HT1080 (cell line): ENCODE results near the gene ANKS1A. TPM values are rescaled to one million over a fixed set of nuclear protein-coding genes. Genes with fewer than 3 reads are reported as not detected.
A peak's percentile ranks its signal among the peaks of the same experiment; 100 is the strongest.

Source experiments
- DNase-seq: peaks from one replicate; pipeline ENCODE4 v3.0.0-alpha.2; 2015; ENCODE audit warnings: low read depth
- total RNA-seq: library from RNA; depleted of rRNA; stranded (reverse); fragments of >200 nt; shearing (Covaris generic); gene quantifications from 2 replicates; pipeline ENCODE4 v1.2.3, GENCODE V29; 2014

ANKS1A gene
- total RNA-seq, 1 experiment from 2014 or later = 7.3 TPM

DNA sequence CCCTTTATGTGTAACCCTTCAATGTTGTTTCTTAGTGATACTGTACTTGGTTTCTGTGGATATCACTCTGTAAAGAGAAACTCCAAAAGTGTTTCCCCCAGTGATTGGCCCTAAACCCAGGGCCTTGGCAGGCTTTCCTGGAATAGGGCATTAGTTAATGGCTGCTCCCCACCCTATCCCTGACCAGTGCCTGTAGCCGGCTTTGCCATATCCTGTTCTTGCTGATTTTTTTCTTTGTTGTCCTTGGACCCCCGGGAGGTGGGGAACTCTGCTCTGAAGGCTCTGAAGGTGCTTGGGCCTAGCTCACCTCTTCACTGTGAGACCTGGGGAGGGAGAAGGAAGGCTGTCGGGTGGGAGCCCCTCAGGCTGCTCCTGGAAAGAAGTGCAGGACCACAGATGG is 131.9 kb downstream of the ANKS1A start:
- no peak for DNase-seq

DNA sequence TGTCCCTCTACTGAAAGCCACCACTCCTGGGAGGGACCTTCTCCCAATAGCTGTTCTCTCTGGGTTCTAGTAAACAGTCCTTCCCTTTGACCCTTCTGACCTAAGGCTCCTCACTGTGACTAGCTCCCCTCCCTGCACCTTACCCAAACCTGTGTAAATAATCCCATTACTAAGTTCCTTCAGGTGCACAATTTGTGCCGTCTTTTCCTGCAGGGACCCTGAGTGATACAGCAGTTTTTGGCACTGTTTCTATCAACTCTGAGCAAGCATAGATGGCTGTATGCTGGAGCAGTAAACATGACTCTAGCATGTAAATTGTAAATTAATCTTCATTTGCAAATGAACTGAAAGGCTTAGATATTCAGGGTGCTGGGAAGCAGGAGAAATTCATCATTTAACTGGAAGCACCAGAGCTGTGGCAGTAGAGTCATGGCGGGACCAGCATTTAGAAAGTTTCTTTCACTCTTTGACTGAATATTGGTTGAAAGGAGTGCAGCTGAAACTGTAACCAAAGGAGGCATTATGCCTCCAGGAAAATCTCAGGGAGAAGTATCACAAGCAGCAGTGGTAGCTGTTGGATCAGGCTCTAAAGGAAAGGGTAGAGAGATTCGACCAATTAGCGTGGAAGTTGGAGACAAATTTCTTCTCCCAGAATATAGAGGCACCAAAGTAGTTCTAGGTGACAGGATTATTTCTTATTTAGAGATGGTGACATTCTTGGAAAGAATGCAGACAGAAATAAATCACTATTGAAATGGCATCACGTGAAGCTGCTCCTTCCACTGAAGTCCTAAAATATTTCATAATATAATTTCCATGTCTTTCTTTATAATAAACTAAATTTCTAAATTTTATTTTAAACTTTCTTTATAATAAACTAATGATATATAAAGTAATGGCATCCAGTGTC is 134.3 kb downstream of the ANKS1A start:
- DNase-seq = no peak

GRCh38 chr6:35024551-35025054 is 135.5 kb downstream of the ANKS1A start:
- DNase-seq = peak; percentile 52

GRCh38 chr6:35025232-35026188 is 136.5 kb downstream of the ANKS1A start:
- DNase-seq = no peak

DNA sequence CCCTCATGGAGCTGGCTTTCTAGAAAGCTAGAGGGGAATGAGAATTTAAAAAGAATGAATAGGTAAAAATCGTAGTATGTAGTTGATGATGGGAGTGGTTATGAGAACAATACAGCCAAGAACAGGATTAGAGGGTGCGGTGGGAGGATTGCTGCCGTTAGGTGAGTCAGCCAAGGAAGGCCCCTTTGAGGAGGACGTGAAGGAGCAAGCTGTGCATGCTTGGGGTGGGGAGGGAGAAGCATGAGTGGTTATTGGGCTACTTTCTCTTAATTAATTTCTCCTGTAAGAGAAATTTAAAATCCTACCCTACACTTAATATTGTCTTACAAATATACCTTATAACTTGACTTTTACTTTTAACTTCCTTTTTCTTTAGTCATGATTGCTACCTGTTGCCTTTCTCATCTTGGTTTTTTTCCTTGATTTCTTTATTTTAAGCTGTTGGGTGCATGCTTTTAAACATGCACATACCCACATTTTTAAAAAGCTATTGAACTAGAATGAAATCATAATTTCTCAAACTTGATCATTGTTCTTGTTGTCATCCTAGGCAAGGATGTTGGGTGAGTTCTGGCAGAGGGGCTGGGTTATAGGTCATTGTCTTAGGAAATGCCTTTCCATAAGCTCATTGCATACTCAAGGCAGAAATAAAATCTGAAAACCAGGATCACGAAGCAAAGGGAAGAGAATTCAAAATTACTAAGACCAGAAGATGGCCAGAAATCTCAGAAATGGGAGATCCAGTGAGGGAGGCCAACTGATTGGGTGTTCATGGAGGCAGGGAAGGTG is 137.6 kb downstream of the ANKS1A start:
- peak; percentile 79 for DNase-seq

DNA sequence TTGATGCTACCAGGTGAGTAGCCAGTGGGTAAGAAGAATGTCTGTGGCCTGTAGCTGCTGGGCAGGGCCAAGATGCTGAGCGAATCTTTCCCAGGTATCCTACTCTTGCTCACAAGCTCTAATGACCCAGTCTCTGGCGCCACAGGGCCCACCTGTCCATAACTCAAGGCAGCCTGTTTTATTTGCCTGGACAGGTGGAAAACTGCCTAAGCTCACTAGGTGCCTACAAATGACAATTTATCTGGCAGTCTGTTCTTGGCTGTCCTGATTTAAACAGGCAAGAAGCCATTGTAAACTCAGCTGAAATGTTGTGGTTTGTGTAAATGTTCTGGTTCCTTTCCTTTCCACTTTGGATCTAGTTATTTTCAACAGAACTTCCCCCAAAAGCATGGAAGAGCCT is 138.8 kb downstream of the ANKS1A start:
- DNase-seq = no peak

DNA sequence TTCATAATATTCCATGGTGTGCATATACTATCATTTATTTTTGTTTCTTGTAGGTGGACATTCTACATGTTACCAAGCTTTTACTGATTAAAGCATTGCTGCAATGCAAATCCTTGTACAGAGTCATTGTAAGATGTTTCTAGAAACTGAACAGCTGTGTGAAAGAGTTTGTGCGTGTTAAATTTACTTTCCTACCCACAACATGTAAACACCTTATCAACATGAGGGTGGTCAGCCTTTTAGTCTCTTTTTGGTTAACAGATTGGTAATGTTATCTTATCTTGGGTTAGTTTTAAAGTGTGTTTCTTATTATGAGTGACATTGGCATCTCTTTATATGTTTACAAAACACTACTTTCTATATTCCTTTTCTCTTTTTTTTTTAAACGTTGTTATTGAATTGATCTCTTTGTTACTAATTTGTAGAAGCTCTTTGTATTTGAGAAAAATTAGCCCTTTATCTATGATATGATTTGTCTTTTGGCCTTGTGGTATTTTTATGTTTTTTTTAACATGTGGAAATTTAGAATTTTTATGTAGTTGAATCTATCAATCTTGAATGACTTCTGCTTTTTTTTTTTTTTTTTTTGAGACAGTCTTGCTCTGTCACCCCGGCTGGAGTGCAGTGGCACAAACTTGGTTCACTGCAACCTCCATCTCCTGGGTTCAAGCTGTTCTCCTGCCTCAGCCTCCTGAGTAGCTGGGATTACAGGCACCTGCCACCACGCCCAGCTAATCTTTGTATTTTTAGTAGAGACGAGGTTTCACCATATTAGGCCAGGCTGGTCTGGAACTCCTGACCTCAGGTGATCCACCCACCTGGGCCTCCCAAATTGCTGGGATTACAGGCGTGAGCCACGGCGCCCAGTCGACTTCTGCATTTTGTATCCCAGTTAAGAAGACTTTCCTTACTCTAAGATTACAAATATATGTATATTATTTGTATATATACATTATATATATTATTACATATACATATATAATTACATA is 140.0 kb downstream of the ANKS1A start:
- DNase-seq = no peak

- no peak for DNase-seq
Observed at GRCh38 chr6:35030099-35030498, 141.0 kb downstream of the ANKS1A start.

GRCh38 chr6:35031611-35032529 is 142.8 kb downstream of the ANKS1A start:
- no peak for DNase-seq

DNA sequence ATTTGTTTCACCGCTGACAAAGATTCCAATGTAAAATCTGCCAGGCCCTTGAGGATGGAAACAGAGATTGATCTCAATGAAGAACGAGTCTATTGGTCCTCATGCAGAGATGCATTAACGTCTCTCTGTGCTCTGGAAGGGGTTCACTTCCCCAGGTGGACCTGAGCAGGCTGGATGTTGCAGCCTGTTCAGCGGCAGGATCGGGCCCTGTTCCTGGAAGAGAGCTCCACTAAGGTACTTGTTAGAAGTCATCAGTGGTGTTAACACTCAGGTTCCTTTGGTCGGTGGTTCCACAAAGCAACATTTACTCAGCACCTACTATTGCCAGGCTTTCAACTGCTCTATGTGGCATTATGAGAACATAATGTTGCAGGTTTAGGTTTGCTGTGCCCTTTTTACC is 144.6 kb downstream of the ANKS1A start:
- DNase-seq = no peak

DNA sequence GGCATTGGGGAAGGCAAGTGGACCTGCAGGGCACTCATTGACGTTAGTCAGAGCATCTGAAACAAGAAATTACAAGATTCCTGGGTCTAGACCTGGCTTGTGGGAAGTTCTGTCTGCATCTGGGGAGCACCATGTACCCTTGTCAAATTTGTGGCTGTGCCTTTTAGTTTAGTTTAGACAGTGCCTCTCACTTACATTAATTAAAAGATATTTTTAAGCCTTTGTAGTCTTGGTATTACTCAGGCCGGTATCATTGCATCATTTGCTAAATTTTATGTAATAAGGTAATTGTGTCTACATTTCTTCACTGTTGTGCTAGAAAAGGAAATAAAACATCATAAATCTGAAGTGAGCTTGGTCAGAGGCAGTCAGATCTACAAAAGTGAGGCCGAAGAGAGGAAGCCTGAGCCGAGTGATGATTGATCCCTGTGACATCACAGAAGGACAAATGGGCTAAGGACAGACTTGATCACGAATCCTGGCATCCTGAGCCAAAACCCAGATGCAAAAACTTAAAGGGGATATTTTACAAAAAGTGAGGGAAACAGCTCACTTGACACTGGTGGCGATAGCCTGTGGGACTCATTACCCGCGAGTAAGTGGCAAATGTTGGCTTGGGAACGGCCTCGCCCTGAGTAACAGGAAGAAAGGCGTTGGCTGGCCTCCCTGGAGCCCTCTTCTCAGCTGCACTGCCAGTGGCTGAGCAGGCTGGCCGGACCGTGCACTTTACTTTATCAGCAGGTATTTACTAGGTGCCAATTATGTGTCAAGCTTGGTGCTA is 145.5 kb downstream of the ANKS1A start:
- no peak for DNase-seq

- no peak for DNase-seq
Observed at GRCh38 chr6:35035481-35036030, 146.5 kb downstream of the ANKS1A start.

DNA sequence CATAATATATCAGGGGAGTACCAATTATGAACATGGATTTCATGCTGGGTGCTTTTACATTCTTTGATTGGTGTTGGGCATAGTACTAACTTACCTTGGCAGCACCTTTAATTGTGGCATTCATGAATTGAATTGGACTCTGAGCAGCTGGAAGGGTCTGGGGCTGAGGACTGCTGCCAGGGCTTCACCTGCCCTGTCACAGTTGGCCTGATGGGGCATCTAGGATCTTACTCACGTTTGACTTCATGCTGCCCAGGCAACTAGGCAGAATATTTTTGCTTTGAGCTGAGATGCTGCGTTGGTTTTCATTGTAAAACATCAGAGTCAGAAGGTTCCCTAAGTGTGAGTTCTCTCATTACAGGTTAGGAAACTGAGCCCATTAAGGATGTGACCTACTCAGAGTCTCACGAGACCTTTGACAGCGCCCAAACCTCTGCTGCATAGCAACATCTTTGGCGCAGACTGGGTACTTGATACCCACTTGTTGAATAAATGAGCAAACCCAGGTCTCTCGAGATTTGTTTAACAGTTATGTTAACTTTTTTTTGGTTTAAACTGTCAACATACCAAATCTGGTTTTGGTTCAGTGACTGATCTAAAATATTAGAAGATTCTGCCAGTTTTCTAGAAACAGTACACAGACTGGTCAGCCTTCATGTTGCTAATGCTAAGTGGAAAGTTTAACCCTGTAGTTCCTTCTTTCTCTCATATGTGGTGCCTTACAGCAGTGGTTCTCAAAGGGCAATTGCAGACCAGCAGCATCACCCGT is 147.2 kb downstream of the ANKS1A start:
- DNase-seq = no peak

DNA sequence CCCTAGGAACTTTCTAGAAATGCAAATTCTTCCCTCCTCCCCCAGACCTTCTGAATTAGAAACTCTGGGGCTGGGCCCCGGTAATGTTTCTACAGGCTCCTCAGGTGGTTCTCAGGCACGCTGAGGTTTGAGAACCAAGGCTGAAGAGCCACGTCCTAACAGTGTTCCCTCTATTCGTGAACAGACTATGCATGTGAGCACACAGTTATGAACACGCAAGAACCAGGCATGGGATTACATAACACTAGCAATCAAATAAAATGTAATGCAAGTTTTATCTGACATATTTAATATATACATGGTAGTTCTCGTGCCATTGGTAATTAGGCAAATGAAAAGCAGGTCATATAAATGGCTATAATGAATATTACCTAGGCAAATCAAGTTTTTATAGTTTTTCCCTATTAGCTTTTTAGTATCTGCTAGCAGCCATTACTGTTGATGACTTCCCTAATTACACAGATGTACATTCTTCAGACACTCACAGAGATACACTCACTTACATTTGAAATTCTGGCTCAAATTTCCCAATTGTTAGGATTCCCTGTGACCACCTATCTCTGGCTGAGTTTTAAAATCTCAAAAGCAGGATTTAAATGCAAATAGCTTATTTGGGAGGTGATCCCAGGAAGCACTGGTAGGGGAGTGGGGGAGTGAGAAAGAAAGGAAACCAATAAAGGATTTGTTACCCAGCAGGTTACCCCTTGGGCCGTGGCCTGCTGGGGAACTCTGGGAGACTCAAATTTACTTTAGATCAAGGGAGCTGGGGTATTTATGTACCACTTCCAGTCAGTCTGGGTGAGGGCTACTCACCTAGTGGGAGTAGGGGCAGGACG is 148.0 kb downstream of the ANKS1A start:
- DNase-seq = no peak

DNA sequence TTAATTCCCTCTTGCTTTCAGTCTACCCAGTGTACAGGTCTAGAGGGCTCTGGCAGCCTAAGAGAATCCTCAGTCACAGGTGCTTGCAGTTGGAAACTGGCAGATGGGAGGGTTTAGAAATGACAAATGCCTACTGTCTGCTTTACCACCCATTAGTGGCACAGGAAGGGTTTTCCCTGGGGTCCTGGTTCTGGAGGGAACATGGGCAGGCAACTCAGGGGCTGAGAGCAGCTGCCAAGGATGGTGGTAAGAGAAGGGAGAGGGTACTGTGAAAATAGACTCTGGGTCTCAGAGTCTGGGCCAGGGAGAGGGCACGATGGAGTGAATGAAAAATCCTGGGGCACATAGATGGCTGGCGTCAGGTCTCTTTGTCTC is 148.6 kb downstream of the ANKS1A start:
- no peak for DNase-seq

- DNase-seq = no peak
Observed at GRCh38 chr6:35038076-35038475, 149.0 kb downstream of the ANKS1A start.
